B cell (primary cell): ENCODE data around the gene ITGB2.

ENCODE experiments used
- EZH2 ChIP-seq: IDR thresholded peaks from 2 replicates; pipeline ENCODE4 v1.6.1; 2012; ENCODE audit warnings: borderline replicate concordance, low read depth, mild to moderate bottlenecking, moderate library complexity, low read length; ENCODE audit not compliant: insufficient read depth, poor library complexity, severe bottlenecking
- TF ChIP-seq, protein P1 (sequence below): fragments of 200-600 bp; IDR thresholded peaks from one replicate; pipeline ENCODE4 v1.8.0; 2022; ENCODE audit warnings: antibody characterized with exemption, mild to moderate bottlenecking

DNA sequence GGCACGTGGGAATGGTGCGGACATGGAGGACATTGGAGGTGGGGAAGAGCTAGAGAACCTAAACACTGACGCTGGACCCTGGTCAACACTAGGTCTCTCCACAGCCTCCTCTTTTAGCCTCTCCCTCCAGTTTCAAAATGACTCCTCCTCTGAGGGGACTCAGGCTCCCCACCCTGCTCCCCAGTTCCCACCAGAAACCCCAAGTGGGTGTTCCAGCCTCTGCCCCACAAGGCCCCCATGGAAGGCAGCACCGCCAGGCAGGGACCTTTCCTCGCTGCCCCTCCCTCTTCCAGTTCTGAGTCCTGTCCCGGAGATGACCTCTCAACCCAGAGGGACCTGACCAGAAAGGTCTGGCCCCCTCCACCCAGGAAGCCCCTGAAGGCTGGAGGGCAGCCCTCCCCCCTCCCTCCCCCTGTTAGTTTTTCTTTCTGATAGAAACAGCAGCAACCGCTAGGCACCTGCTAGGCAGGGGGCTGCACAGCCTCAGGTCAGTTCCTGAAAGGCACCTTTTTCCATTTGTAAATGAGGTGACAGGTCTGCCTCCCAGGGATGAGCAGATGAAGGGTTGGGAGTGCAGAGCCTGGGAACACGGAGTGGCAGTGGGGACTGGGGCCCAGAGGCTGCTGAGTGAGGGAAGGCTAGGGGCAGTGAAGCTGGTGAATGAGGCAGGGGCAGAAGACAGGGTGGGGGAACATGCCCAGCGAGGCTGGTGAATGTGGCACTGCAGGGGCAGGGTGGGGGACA, 9.3 kb upstream of the ITGB2 start:
- TF ChIP-seq, protein P1, sequence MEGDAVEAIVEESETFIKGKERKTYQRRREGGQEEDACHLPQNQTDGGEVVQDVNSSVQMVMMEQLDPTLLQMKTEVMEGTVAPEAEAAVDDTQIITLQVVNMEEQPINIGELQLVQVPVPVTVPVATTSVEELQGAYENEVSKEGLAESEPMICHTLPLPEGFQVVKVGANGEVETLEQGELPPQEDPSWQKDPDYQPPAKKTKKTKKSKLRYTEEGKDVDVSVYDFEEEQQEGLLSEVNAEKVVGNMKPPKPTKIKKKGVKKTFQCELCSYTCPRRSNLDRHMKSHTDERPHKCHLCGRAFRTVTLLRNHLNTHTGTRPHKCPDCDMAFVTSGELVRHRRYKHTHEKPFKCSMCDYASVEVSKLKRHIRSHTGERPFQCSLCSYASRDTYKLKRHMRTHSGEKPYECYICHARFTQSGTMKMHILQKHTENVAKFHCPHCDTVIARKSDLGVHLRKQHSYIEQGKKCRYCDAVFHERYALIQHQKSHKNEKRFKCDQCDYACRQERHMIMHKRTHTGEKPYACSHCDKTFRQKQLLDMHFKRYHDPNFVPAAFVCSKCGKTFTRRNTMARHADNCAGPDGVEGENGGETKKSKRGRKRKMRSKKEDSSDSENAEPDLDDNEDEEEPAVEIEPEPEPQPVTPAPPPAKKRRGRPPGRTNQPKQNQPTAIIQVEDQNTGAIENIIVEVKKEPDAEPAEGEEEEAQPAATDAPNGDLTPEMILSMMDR: no peak
- no peak for TF ChIP-seq EZH2
